SKM-1 treated with dmso at 0.1 percent for 144 hours (cell line): Measurements from ENCODE around the gene TH.

ENCODE experiments used
- DNase-seq: peaks from one replicate; lab custom pipeline; 2025; ENCODE audit not compliant: unreplicated experiment; lab: John Stamatoyannopoulos, UW

TH gene

GRCh38 chr11:2208691-2209369, 37.2 kb upstream of the TH start:
- DNase-seq: no peak

- no peak for DNase-seq
These were observed 36.4 kb upstream of the TH start for GRCh38 chr11:2207773-2208621.

- no peak for DNase-seq
These were observed 35.6 kb upstream of the TH start for GRCh38 chr11:2207212-2207611.

GRCh38 chr11:2205981-2206690, 34.5 kb upstream of the TH start:
- no peak for DNase-seq

- no peak for DNase-seq
These were observed 33.7 kb upstream of the TH start for GRCh38 chr11:2205214-2205720.

GRCh38 chr11:2204361-2205213, 33.0 kb upstream of the TH start:
- no peak for DNase-seq

- DNase-seq: no peak
These were observed 32.0 kb upstream of the TH start for GRCh38 chr11:2203440-2204259.

- no peak for DNase-seq
These were observed 31.4 kb upstream of the TH start for GRCh38 chr11:2202900-2203439.

- no peak for DNase-seq
These were observed 30.7 kb upstream of the TH start for GRCh38 chr11:2202071-2202899.

- no peak for DNase-seq
These were observed 29.9 kb upstream of the TH start for GRCh38 chr11:2201542-2201941.

- no peak for DNase-seq
These were observed 29.4 kb upstream of the TH start for GRCh38 chr11:2200957-2201519.

GRCh38 chr11:2200536-2200935, 28.9 kb upstream of the TH start:
- no peak for DNase-seq

- no peak for DNase-seq
These were observed 28.1 kb upstream of the TH start for GRCh38 chr11:2199466-2200341.

GRCh38 chr11:2198621-2199365, 27.2 kb upstream of the TH start:
- DNase-seq: no peak

- no peak for DNase-seq
These were observed 26.3 kb upstream of the TH start for GRCh38 chr11:2197771-2198520.
